Stimulated activated CD4-positive, alpha-beta T cell treated with anti-CD3 and anti-CD28 coated beads, Interleukin-15, amount 100 ng/mL, for 1 hour (primary cell): Measurements from ENCODE around the gene PROX2.

Experiments used
- DNase-seq, 2 donors: peaks; one replicate each; pipeline ENCODE4 v3.0.0-alpha.2; 2020; ENCODE audit warnings: low read depth in 1 of 2, low spot score in 1 of 2

PROX2 gene, protein sequence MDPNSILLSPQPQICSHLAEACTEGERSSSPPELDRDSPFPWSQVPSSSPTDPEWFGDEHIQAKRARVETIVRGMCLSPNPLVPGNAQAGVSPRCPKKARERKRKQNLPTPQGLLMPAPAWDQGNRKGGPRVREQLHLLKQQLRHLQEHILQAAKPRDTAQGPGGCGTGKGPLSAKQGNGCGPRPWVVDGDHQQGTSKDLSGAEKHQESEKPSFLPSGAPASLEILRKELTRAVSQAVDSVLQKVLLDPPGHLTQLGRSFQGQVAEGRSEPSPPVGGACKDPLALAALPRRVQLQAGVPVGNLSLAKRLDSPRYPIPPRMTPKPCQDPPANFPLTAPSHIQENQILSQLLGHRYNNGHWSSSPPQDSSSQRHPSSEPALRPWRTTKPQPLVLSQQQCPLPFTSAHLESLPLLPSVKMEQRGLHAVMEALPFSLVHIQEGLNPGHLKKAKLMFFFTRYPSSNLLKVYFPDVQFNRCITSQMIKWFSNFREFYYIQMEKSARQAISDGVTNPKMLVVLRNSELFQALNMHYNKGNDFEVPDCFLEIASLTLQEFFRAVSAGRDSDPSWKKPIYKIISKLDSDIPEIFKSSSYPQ

DNA sequence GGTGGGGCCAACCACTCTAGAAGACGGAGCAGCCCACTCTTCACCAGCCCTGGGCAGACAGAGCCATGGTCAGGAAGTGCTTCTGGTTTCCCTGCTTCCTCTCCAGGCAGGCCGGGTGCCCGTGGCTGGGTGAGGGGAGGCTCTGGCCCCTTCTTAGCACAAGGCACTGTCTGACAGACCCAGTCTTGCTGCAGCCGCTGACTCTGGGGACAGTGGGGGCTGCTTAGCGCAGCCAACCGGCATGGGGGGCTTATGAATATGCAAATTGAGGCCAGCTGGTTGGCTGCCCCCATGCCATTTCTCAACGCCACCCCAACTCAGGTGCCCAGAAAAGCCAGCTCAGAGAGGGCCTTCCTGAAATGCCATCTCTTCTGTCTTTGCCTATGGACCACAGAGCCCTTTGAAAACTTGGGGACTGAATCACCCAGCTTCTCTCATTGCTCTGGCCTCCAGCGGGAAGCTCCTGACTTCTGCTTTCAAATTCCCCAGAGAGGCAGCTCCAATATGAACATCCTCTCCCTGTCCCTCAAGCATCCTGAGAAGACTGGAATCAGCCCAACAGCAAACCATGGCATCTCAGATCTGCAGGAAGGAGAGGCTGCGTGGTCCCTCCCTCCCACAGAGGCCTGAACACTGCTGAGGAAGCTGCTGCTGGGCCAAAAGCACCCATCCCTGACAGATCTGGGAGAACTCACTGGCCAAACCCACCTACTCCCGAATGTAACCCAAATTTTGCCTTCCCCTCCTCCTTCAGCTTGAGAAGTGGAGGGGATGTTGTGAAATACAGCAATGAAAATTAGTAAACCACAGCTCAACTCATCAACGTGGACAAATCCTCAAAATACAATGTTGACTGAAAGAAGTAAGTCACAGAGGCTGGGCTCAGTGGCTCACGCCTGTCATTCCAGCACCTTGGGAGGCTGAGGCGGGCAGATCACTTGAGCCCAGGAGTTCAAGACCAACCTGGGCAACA is at the start of gene PROX2:
TSS of gene PROX2 (minus strand) at position 205 of the 973 bp plus-strand sequence. CDS start 12,311 bp downstream, outside the sequence.
- DNase-seq: peak in 1 of 2 donors; percentile 8

DNA sequence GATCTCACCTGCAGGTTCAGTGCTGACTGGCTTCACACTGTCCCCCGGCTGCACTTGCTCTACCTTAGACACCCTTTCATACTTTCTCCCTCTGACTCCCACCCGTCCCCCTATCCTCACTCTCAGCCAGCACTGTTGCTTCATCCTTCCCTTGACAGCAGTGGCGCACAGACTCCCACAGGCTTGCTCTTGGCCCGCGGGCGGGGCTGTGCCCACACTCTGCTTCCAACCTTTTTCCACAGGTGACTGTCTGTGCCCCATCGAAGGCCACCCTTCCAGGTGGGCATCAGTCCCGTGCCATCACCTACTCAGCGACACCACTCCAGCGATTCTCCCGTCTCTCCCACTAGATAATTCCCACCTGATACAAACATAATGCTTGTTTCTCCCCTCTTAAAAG is 48.1 kb upstream of the PROX2 start:
- DNase-seq: no peak

DNA sequence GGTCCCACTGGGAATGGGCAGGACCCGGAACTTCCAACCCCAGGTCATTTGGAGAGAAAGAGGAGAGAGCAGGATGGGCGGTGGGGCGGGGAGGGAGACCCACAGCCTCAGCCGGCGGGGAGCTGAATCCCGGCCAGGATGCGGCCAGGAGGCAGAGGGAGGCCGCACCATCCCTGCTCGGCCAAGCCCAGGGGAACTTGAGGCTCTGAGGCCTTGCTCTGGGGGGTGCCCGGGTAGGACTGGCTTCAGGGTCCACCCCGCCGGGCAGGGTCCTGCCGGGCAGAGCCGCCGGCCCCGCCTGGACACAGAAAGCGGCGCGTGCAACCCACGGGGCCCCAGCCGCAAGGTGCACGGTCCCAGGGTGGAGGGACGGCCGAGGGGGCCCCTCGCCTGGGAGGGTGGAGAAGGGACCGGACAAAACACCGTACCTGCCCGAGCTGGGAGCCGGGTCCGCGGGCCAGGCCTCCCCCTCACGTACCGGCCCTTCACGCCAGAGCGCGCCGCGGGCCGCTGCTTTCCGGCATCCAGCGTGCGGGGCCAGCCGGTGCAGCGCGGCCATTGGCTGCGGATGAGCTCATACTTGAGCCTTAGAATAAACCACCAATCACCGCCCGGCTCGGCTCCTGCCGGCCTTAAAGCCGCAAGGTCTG is 46.9 kb upstream of the PROX2 start, which contains the start of gene RPS6KL1:
TSS of gene RPS6KL1 (minus strand) at position 509 of the 650 bp plus-strand sequence. CDS start 1,719 bp downstream, outside the sequence.
- DNase-seq: peak; percentile 22 to 57

DNA sequence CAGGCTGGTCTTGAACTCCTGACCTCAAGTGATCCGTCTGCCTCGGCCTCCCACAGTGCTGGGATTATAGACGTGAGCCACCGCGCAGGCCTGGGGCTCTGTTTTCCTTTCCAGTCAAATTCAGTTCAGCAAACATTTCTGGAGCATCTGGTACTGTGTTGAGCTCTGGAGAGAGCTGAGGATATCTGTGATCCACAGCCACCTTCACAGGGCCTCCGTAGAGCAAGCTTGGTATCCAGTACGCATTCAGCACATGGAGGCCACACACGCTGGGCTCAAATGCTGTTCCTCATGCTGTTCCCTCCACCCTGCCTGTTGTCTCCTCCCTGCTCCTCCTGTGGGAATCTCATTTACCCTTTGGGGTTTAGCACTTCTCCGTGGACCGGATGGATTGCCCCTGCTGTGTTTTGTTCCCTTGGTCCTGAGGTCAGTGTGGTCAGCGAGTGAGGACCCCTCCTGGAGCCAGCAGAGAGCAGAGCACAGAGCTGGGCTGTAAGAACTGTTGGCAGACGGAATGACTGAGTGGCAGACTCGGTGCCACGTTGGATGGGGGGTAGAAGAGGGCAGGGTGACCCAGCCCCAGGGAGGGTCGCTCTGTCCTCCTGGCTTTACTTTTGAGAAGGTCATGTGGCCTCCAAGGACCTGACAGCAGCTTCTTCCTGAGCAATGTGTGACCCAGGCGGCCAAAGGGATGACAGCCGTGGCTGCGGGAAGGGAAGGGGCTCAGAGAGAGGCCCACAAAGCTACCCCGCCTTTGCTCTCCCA is 46.2 kb upstream of the PROX2 start:
- no peak for DNase-seq

DNA sequence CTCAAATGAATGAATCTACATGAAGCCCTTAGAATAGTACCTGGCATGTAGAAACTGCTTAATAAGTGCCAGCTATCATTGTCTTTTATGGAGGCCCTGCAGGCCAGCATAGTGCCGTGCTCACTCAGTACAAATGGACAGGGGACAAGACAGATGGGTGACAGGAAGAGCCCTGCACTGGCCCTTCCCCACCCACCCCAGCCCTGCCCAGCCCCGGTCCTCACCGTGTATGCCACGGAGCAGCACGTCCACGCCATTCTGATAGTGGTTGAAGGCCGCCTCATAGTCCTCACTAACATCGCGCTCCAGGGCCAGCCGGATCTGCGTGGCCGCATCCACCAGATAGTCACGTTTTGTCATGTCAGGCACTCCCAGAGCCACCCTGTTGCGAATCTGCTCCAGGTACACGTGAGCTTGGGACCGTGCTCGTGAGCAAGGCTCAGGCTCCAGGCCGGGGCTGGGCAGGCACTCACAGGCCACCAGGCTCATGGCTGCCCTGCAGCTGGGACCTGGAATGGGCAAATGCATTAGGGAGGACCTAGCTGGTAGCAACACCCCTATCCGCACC is 45.2 kb upstream of the PROX2 start:
- no peak for DNase-seq

DNA sequence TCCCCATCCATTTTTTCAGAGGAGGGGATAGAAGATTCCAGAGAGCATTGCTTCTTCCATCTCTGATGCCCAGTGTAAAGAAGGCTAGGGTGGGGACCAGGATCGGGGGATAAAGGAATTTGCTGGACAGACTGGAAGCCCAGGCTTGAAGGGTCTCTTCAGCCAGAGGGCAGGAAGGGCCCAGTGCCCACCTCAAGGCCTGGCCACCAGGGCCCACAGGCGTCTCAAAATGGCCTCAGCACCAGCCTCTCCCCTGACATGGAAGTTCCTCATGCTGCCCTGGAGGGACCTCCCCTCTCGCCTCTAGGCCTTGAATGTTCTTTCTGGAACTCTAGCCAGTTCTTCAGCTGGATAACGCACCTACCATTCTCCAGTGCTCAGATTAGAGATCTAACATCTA is 44.3 kb upstream of the PROX2 start:
- DNase-seq: no peak

DNA sequence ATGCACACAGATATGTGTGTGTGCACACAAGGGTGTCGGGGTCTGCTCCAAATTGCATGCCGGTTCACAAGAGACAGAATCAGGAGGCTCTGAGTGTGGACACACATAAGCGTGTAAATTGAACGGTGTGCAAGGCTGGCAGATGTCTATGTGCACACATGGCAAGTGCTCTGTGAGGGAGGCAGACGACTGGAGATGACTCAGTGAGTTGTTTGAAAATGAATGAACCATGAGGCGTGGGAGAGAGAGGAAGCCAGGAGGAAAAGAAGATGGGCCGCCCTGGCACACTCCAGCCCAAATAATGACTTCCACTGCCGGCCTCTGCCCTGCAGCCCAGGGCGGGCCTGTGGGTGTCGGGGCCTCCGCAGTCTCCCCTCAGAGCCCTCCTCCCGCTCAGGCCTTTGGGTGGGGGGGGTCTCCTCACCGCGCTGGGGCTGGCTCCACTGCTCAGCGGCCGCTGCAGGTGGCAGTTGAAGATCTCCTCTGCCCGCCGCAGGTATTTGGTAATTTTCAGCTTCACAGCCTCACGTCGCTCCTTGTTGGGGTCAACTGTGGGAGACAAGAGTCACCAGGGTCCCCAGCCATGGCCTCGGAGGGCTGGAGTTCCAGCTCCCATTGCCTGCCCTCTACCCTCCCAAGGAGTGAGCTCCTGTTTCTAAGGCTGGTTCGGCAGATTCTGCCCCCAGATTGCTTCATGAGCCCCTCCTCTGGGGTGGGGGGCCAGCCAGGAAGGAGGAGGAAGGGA is 43.6 kb upstream of the PROX2 start:
- DNase-seq: no peak

DNA sequence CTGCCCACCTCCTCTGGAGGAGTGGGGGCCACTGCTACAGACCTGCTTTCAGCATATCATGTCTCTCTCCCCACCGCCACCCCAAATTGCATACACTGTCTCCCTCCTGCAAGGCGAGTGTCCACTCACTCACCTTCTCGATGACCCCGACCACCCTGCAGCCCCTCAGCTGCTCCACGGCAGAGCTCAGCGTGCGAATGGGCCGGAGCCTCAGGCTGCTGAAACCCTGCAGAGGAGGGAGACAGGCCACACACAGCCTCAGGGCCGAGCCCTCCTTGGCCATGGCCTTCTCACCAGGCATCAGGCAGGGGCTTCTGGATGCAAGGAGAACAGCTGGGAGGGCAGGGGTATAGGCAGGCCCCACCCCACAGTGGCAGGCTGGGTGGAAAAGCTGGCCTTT is 42.4 kb upstream of the PROX2 start:
- DNase-seq: no peak

DNA sequence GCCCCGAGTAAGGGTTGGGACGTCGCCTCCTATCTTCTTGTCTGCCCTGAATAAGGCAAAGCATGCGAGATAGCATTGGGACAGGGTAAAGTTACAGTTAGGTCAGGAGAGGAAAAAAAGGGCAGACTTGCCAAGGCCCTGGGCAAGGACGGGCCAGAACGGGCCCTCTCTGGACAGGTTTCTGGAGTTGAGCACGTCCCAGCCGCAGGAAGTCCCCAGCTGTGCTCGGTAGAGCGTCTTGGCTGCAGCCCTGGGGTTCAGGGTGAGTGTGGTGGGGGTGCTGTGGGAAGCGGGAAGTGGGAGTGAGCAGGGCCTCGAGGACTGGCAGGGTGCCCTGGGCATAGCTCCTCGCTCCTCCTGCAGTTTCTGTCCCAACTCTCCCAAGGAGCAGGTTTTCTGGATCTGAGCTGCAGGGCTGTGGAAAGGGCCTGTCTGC is 41.7 kb upstream of the PROX2 start:
- no peak for DNase-seq

DNA sequence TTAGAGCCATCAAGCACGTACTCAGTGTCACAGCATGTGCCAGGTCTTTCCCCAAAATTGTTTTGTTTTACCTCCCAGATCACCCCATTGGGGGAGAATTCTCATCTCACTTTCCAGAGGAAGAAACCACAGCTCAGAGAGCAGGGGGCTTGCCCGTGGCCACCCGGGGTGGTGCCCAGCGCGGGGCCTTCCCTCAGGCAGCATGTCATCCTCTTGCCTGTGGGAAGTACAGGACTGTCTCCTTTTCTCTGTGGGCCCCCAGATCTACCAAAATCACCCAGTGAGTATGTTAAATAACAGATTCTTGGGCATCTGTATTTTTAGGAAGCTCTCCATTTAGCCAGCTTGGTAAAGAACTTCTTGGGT is 41.2 kb upstream of the PROX2 start:
- DNase-seq: no peak

DNA sequence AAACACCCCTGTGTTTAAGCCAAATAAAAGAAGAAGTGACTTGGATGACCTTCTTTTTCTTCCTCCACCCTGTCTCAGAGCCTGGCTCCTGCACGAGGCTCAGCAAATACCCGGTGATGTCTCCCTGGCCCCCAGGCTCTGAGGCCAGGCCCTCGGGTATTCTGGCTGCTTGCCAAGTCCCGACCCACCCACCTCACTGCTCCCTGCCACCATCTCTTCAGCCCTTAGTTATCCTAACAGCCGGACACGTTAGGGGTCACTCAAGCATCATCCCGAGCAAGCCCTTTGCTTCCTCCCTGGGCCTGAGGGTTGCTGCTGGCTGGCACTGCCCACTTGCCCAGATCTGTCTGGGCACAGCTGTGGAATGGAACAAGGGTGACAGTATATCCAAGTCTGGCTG is 39.9 kb upstream of the PROX2 start:
- no peak for DNase-seq

DNA sequence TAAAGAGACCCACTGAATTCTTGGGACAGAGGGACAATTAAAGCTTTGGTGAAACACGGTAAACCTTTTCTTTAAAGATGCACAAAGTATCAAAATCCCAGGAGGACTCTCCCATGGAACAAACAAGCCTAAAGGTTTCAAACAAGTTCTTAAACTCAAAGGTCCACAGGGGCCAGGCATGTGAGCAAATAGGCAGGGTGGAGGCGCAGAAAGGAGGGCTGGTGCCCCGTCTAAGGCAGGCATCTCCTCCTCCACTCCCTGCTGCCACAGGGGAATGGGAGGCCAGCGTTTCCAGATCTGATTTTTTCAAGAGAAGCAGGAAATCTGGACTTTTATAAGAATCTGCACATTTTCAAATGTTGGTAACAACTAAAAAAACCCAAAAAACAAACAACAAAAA is 39.5 kb upstream of the PROX2 start:
- DNase-seq: no peak

DNA sequence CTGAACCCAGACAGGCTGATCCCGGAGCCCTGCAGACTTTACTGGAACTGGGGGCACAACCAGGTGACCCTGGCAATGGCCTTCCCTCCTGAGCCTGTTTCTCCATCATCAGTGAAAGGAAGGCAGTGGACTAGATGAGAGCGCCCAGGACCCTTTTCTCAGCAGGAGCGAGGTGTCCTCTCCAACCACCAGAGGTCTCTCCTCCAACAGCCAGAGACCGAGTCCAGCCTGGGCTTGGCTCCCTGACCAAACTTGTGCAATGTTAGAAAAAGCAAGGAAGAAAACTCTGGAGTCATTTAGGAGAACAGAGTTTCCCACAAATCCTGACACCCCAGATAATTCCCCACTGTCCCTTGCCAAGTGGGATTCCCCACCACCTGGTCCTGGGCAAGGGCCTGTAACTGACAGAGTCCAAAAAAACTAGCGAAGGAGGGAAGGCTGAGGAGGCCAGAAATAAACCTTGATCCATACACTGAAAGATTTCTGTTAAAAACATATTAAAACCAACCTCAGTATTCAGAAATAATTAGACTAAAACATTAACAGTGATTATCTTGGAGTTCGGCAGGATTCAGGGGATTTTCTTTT is 38.1 kb upstream of the PROX2 start:
- DNase-seq: no peak

DNA sequence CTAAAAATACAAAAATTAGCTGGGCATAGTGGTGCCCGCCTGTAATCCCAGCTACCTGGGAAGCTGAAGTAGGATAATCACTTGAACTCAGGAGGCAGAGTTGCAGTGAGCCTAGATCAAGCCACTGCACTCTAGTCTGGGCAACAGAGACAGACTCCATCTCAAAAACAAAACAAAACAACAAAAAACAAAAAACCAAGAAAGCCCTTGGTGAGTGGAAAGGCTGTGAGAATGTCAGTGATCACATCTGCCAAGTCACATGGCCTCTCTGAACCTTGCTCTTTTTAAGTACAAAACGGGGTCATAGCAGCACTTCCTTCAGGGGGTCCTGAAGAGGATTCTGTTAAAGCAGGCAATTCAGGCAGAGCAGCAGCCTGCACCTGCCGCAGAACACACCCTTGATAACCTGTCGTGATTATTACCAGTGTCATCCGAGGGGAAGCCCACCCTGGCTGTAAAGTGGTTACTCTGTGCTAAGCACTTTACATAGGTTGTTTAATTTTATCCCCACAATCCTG is 37.5 kb upstream of the PROX2 start:
- no peak for DNase-seq

DNA sequence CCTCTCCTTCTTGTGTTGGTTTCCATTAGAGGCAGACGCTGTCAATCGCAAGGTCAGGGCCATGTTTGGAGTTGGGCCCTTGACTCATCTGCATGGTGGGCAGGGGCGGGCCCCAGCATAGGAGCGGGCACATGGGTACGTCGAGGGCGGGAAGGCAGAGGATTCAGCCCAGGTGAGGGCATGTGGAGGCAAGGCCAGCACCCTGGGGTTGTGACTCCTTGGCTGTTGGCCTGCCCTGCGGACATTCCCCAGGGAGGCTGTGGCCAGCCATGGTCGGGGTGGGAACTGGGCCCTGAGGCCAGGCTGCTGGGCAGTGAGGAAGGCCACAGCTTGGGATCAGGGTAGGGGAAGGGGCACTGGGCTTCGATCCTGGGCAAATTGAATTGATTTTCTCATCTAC is 36.9 kb upstream of the PROX2 start:
- DNase-seq: no peak

DNA sequence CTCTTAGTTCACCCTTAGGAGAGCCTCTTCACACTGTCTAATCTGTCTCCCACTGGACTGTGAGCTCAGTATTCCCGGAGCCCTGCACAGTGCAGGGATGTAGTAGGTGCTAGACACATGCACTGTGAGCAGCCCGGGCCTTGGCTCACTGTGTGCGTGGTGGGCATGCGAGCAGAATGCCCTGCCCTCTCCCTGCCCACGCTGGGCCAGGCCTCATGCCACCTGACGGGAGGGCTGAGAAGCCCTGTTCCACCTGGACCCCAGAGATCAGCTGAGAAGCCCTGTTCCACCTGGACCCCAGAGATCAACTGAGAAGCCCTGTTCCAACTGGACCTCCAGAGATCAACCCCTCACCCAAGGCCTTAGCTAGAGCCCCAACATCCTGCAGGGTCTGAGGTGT is 36.2 kb upstream of the PROX2 start:
- no peak for DNase-seq

DNA sequence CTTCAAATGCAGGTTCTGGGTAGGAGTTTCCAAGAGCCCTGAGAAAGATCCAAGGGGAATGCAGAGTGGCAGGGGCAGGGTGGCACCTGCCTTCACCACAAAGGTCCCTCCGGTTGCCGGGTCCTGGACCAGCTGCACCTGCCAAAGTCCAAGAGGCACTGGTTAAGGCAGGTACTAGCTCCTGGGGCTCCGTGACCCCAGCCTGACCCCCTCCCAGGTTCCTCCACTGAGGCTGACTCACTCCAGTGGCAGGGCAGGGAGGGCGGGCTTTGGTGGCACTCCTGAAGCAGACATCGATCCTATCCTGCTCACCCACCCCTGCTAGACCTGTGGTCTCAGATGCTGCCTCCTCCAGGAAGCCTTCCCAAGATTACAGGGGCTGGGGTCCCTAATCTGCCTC is 35.8 kb upstream of the PROX2 start:
- DNase-seq: no peak

DNA sequence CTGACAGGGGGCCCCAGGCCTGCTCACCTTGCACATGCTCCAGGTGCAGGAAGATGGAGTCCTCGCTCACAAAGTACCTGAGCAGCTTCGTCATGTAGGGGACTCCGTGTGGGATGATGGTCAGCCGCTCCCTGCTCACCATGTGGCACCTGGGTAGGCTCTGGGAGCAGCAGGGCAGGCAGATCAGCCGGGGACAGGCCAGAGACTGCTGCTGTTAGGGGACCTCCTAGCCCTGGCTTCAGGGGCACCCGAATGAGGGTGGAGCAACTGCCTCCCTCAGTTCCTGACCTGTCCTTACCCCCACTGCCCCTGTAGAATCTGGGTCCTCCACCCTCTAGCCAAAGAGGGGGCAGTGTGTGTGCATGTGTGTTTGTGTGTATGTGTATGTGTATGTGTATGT is 35.3 kb upstream of the PROX2 start:
- no peak for DNase-seq

DNA sequence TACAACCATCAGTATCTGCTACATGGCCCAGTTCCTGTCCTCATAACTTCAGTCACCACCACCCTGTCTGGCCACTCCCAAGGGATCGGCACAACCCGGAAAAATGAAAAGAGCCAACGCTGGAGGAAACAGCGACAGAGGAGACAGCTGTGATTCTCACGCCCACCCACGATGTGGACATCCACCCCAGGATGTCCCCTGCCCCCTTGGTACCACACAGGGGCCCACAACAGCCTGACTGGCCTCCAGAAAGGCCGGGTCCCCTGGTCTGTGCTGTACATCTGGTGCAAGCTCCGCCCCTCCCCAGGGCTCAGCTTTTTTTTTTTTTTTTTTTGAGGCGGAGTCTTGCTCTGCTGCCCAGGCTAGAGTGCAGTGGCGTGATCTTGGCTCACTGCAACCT is 34.6 kb upstream of the PROX2 start:
- no peak for DNase-seq
